Dermis microvascular lymphatic vessel endothelial cell (primary cell): ENCODE results near the gene KRTAP9-9. TPM values are rescaled to one million over a fixed set of nuclear protein-coding genes. Genes with fewer than 3 reads are reported as not detected.
"Not testable (repeated sequence)": the region's sequence is repeated elsewhere in the genome, so short reads cannot be mapped to it uniquely, and the experiment has no call there.

Experiments used
- DNase-seq, 2 donors: peaks; one replicate each; pipeline versions ENCODE4 v3.0.0 to v3.0.0-alpha.2; 2010; ENCODE audit warnings: low read depth in 2 of 2
- total RNA-seq: library from RNA; depleted of rRNA; stranded (reverse); fragments of >200 nt; gene quantifications from 2 replicates; pipeline ENCODE4 v1.2.1, GENCODE V29; 2014

KRTAP9-9 gene
- total RNA-seq, 1 donor from 2014 or later, result not detected

GRCh38 chr17:41264599-41264998 lies 9.4 kb downstream of the KRTAP9-9 start:
- DNase-seq, result no peak

GRCh38 chr17:41265078-41265477 lies 9.9 kb downstream of the KRTAP9-9 start, which contains the start of gene KRTAP9-6:
Gene KRTAP9-6 (plus strand): TSS chr17:41265378. CDS start chr17:41265378, 0 bp downstream.
- DNase-seq, result no peak

GRCh38 chr17:41267711-41268110 lies 12.5 kb downstream of the KRTAP9-9 start:
- DNase-seq, result no peak

GRCh38 chr17:41271323-41271722 lies 16.1 kb downstream of the KRTAP9-9 start:
- not testable (repeated sequence) for DNase-seq

- no peak for DNase-seq
Measured at GRCh38 chr17:41271858-41272257, 16.7 kb downstream of the KRTAP9-9 start.

GRCh38 chr17:41275648-41276190 lies 20.5 kb downstream of the KRTAP9-9 start, which contains the start of gene KRTAP9-7:
Gene KRTAP9-7 (plus strand): TSS chr17:41275698. CDS start chr17:41275698, 0 bp downstream.
- not testable (repeated sequence) for DNase-seq

GRCh38 chr17:41278176-41278955 lies 23.2 kb downstream of the KRTAP9-9 start:
- no peak for DNase-seq

- DNase-seq, result no peak
Measured at GRCh38 chr17:41284043-41284442, 28.9 kb downstream of the KRTAP9-9 start.

- DNase-seq, result no peak
Measured at GRCh38 chr17:41284546-41284945, 29.4 kb downstream of the KRTAP9-9 start.

GRCh38 chr17:41287050-41287449 lies 31.9 kb downstream of the KRTAP9-9 start:
- DNase-seq, result no peak

GRCh38 chr17:41294016-41294415 lies 38.8 kb downstream of the KRTAP9-9 start:
- DNase-seq, result no peak

GRCh38 chr17:41296846-41297245 lies 41.7 kb downstream of the KRTAP9-9 start:
- DNase-seq, result no peak

GRCh38 chr17:41298458-41299135 lies 43.4 kb downstream of the KRTAP9-9 start:
- DNase-seq, result no peak

- DNase-seq, result no peak
Measured at GRCh38 chr17:41301204-41301790, 46.1 kb downstream of the KRTAP9-9 start.

GRCh38 chr17:41301916-41302901 lies 47.0 kb downstream of the KRTAP9-9 start, which contains the start of gene KRTAP29-1:
Gene KRTAP29-1 (minus strand): TSS chr17:41302851. CDS start chr17:41302851, 0 bp downstream.
- DNase-seq, result no peak

GRCh38 chr17:41302981-41303380 lies 47.8 kb downstream of the KRTAP9-9 start:
- DNase-seq, result no peak

GRCh38 chr17:41304091-41304490 lies 48.9 kb downstream of the KRTAP9-9 start:
- no peak for DNase-seq
